Mesothelial cell of epicardium (in vitro differentiated cells): ENCODE measurements around the gene RIOK2. TPM values are rescaled to one million over a fixed set of nuclear protein-coding genes. Genes with fewer than 3 reads are reported as not detected.

Source experiments
- DNase-seq, 2 experiments: peaks; one replicate each; pipeline ENCODE4 v3.0.0; 2021; ENCODE audit warnings: low spot score in 2 of 2; ENCODE audit not compliant: unreplicated experiment in 2 of 2
- H3K27ac Mint-ChIP-seq: 2 replicates; pipeline ENCODE4 v1.8.0; 2021; ENCODE audit warnings: mixed read lengths
- H3K27me3 Mint-ChIP-seq: 2 replicates; pipeline ENCODE4 v1.8.0; 2021; ENCODE audit warnings: low read depth, mixed read lengths
- H3K36me3 Mint-ChIP-seq: 2 replicates; pipeline ENCODE4 v1.8.0; 2021; ENCODE audit warnings: mixed read lengths
- H3K4me1 Mint-ChIP-seq: 2 replicates; pipeline ENCODE4 v1.8.0; 2021; ENCODE audit warnings: mixed read lengths
- H3K4me3 Mint-ChIP-seq: 2 replicates; pipeline ENCODE4 v1.8.0; 2021; ENCODE audit warnings: mild to moderate bottlenecking, moderate library complexity, mixed read lengths
- H3K9me3 Mint-ChIP-seq: 2 replicates; pipeline ENCODE4 v1.8.0; 2021; ENCODE audit warnings: mixed read lengths
- total RNA-seq: library from RNA; stranded (reverse); gene quantifications from 3 replicates; pipeline ENCODE4 v1.2.1, GENCODE V29; 2021
- TF ChIP-seq, protein P1 (sequence below): fragments of 200-600 bp; sonication (generic); IDR thresholded peaks from one replicate; pipeline ENCODE4 v1.5.0; 2021; ENCODE audit warnings: antibody characterized with exemption; ENCODE audit not compliant: unreplicated experiment

Gene RIOK2
- total RNA-seq, 1 donor from 2014 or later, result 25.9 TPM

DNA sequence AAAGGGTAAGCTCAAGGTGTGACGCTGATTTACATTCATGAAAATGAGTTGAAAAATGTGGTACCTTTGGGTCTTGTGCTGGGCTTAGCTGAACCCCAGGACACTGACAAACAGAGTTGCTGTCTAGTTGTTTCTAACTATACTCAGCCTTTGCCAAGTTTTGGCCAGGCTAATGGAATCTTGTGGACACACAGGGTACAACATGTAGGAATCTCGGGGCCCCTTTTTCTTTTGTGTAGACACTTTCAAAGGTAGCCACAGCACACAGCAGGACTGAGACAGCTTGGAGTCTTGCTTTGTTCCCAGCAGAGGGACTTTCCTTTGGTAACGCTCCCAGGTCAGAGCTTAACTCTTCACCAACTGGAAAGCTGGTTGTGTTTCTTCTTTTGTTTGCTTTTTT is 48.4 kb downstream of the RIOK2 start:
- TF ChIP-seq, protein P1, sequence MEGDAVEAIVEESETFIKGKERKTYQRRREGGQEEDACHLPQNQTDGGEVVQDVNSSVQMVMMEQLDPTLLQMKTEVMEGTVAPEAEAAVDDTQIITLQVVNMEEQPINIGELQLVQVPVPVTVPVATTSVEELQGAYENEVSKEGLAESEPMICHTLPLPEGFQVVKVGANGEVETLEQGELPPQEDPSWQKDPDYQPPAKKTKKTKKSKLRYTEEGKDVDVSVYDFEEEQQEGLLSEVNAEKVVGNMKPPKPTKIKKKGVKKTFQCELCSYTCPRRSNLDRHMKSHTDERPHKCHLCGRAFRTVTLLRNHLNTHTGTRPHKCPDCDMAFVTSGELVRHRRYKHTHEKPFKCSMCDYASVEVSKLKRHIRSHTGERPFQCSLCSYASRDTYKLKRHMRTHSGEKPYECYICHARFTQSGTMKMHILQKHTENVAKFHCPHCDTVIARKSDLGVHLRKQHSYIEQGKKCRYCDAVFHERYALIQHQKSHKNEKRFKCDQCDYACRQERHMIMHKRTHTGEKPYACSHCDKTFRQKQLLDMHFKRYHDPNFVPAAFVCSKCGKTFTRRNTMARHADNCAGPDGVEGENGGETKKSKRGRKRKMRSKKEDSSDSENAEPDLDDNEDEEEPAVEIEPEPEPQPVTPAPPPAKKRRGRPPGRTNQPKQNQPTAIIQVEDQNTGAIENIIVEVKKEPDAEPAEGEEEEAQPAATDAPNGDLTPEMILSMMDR, result no peak
- no peaks in the 10 kb centered on the region for H3K36me3 Mint-ChIP-seq
- H3K27me3 Mint-ChIP-seq, result no peaks in the 10 kb centered on the region
- H3K9me3 Mint-ChIP-seq, result no peaks in the 10 kb centered on the region
- H3K4me1 Mint-ChIP-seq, result peaks cover 71% of the 10 kb centered on the region
- no peak overlapping the region for H3K4me3 Mint-ChIP-seq
- no peak for DNase-seq
- no peak overlapping the region for H3K27ac Mint-ChIP-seq

- H3K36me3 Mint-ChIP-seq, result no peaks in the 10 kb centered on the region
- no peaks in the 10 kb centered on the region for H3K9me3 Mint-ChIP-seq
Measured at GRCh38 chr5:97133101-97133500, 49.9 kb downstream of the RIOK2 start.

GRCh38 chr5:97131921-97132320 is 51.1 kb downstream of the RIOK2 start:
- Mint-ChIP-seq H3K4me3 (no peak overlapping the region), H3K36me3 (no peaks in the 10 kb centered on the region), H3K27me3 (no peaks in the 10 kb centered on the region), H3K4me1 (peaks cover 47% of the 10 kb centered on the region), H3K27ac (peak overlapping the region; percentile 74), H3K9me3 (no peaks in the 10 kb centered on the region)
- no peak for DNase-seq
- TF ChIP-seq, protein P1, result no peak

More at GRCh38 chr5:97133101-97133500, 49.9 kb downstream of the RIOK2 start:
- no peak overlapping the region for H3K4me3 Mint-ChIP-seq
- no peaks in the 10 kb centered on the region for H3K27me3 Mint-ChIP-seq
- H3K27ac Mint-ChIP-seq, result peak overlapping the region; percentile 37
- DNase-seq, result no peak
- TF ChIP-seq, protein P1, result no peak
- H3K4me1 Mint-ChIP-seq, result peaks cover 56% of the 10 kb centered on the region

DNA sequence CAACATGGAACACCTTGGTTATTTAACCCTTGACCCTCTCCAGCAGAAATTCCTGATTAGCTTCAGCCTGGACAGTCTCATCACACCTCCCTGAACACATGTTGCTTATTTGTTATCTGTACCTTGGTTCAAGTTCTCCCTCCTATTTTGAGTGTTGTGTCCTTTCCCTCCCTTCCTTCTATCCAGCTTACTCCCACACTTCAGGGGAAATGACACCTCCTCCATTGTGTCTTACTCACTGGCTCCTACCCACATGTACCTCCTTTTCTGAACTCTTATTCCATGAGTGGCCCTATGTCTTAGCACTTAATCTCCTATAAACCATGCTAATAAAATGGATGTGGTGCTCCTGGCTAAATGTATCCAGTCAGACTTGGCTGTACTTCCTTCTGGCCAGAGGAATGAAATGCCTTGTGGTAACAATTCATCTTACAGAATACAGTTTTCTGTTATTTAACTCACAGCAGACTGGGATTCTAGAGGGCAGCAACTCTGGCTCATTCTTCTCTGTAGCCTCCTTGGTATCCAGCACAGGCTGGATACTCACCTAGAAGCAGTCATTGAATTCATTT is 51.8 kb downstream of the RIOK2 start:
- Mint-ChIP-seq H3K4me1 (peaks cover 41% of the 10 kb centered on the region), H3K36me3 (no peaks in the 10 kb centered on the region), H3K27ac (peak overlapping the region; percentile 74), H3K4me3 (no peak overlapping the region), H3K9me3 (no peaks in the 10 kb centered on the region), H3K27me3 (no peaks in the 10 kb centered on the region)
- TF ChIP-seq, protein P1, result no peak
- no peak for DNase-seq

DNA sequence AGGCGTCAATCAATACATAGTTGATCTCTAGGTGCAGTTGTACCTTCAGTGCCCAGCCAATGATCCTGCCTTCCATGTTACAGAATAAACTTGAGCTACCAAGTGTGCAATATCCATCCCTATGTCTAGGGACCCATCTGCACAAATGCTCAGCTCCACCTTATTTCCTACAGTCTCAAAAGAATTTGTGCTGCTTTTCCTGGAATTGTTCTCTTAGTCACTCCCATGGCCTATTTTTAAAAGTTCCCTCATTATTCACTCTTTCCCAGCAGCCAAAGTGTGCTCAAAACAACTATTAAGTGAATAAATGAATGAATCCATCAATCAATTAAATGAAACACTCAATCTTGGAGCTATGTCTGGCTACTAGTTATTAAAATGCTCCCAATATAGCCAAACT is 55.3 kb downstream of the RIOK2 start:
- H3K4me1 Mint-ChIP-seq, result peaks cover 29% of the 10 kb centered on the region
- no peak overlapping the region for H3K27ac Mint-ChIP-seq
- H3K4me3 Mint-ChIP-seq, result no peak overlapping the region
- TF ChIP-seq, protein P1, result no peak
- no peaks in the 10 kb centered on the region for H3K27me3 Mint-ChIP-seq
- no peak for DNase-seq
- no peaks in the 10 kb centered on the region for H3K36me3 Mint-ChIP-seq
- no peaks in the 10 kb centered on the region for H3K9me3 Mint-ChIP-seq
